Keratinocyte (primary cell): ENCODE data around the gene WBP1L. TPM values are rescaled to one million over a fixed set of nuclear protein-coding genes. Genes with fewer than 3 reads are reported as not detected.
"Not testable (repeated sequence)": the region's sequence is repeated elsewhere in the genome, so short reads cannot be mapped to it uniquely, and the experiment has no call there.

Source experiments
- DNase-seq: peaks from one replicate; pipeline ENCODE4 v3.0.0-alpha.2; 2011; ENCODE audit warnings: low read depth, missing footprints, low spot score
- FAIRE-seq: peaks from 2 replicates; lab custom pipeline; 2011; peaks lifted over from hg19 to GRCh38; lab: Jason Lieb, UNC
- H2AFZ ChIP-seq: 2 replicates; pipeline ENCODE4 v1.6.0; 2012; ENCODE audit warnings: low read length, control low read depth, inconsistent platforms; ENCODE audit not compliant: control insufficient read depth
- H3K27ac ChIP-seq: 2 replicates; pipeline ENCODE4 v1.5.1; 2011; ENCODE audit warnings: low read length; ENCODE audit not compliant: control insufficient read depth, insufficient read depth
- H3K27me3 ChIP-seq: 3 replicates; pipeline ENCODE4 v1.6.0; 2011; ENCODE audit warnings: low read length; ENCODE audit not compliant: control insufficient read depth, insufficient read depth; ENCODE audit errors: extremely low read depth
- H3K36me3 ChIP-seq, 2 experiments: 2 replicates in 1 of 2; 3 replicates in 1 of 2; pipeline ENCODE4 v1.5.1; 2011; ENCODE audit warnings: low read length in 2 of 2, mild to moderate bottlenecking in 1 of 2; ENCODE audit not compliant: control insufficient read depth in 2 of 2, insufficient read depth in 2 of 2; ENCODE audit errors: extremely low read depth in 1 of 2
- H3K4me1 ChIP-seq: 3 replicates; pipeline ENCODE4 v1.5.1; 2011; ENCODE audit warnings: low read length; ENCODE audit not compliant: control insufficient read depth, insufficient read depth; ENCODE audit errors: extremely low read depth
- H3K4me2 ChIP-seq: 3 replicates; pipeline ENCODE4 v1.6.0; 2011; ENCODE audit warnings: low read depth, low read length; ENCODE audit not compliant: control insufficient read depth, insufficient read depth; ENCODE audit errors: extremely low read depth
- H3K4me3 ChIP-seq, 3 experiments: fragments of 200-600 bp in 1 of 3; sonication (generic) in 1 of 3; 2 replicates in 2 of 3; 3 replicates in 1 of 3; pipeline ENCODE4 v1.5.1; 2011 to 2016; ENCODE audit warnings: low read length in 3 of 3, mild to moderate bottlenecking in 3 of 3, control low read depth in 2 of 3, inconsistent platforms in 1 of 3, low read depth in 1 of 3, mixed read lengths in 1 of 3, mixed run types in 1 of 3, moderate library complexity in 1 of 3; ENCODE audit not compliant: control insufficient read depth in 2 of 3, insufficient read depth in 2 of 3; ENCODE audit errors: extremely low read depth in 1 of 3
- H3K79me2 ChIP-seq: 2 replicates; pipeline ENCODE4 v1.6.0; 2012; ENCODE audit warnings: low read length; ENCODE audit not compliant: control insufficient read depth, insufficient read depth
- H3K9ac ChIP-seq: 3 replicates; pipeline ENCODE4 v1.6.0; 2011; ENCODE audit warnings: low read length; ENCODE audit not compliant: control insufficient read depth, insufficient read depth; ENCODE audit errors: extremely low read depth
- H3K9me1 ChIP-seq: 3 replicates; pipeline ENCODE4 v1.6.0; 2011; ENCODE audit warnings: low read length; ENCODE audit not compliant: control insufficient read depth, insufficient read depth; ENCODE audit errors: extremely low read depth
- H3K9me3 ChIP-seq: 2 replicates; pipeline ENCODE4 v1.5.1; 2012; ENCODE audit warnings: low read depth, low read length; ENCODE audit not compliant: control insufficient read depth
- H4K20me1 ChIP-seq: 3 replicates; pipeline ENCODE4 v1.6.0; 2011; ENCODE audit warnings: low read length; ENCODE audit not compliant: control insufficient read depth, insufficient read depth; ENCODE audit errors: extremely low read depth
- CTCF ChIP-seq, 3 experiments: IDR thresholded peaks in 1 of 3; conservative IDR thresholded peaks in 1 of 3; optimal IDR thresholded peaks in 1 of 3; 2 replicates in 2 of 3; 3 replicates in 1 of 3; pipeline versions ENCODE3 to v1.5.1; 2011; ENCODE audit warnings: low read length in 3 of 3, mild to moderate bottlenecking in 3 of 3, moderate library complexity in 2 of 3, control low read depth in 1 of 3, inconsistent platforms in 1 of 3; ENCODE audit not compliant: insufficient read depth in 2 of 3; ENCODE audit errors: extremely low read depth in 1 of 3
- EZH2 ChIP-seq: IDR thresholded peaks from one replicate; pipeline ENCODE4 v1.6.1; 2012; ENCODE audit warnings: inconsistent platforms, mild to moderate bottlenecking, low read length, moderate library complexity
- dilution Hi-C: fragments of 300-500 bp; cut with MboI; formaldehyde crosslinking; loops from one replicate; pipeline ENCODE4 v1.7.0; 2020; ENCODE audit warnings: low sequenced_read_pairs; ENCODE audit not compliant: extremely low pct_ligation_motif_present
- polyA plus RNA-seq, 5 experiments: library from polyadenylated mRNA; depleted of rRNA in 3 of 5; stranded (reverse) in 3 of 5; stranded (forward) in 1 of 5; unstranded in 1 of 5; fragments of >200 nt; gene quantifications; 1 replicate in 1 of 5; 2 replicates in 3 of 5; 3 replicates in 1 of 5; pipeline versions ENCODE4 v1.2.1 to v1.2.3, GENCODE V29; 2011 to 2012; ENCODE audit warnings: missing spikeins in 2 of 5, low read depth in 1 of 5, low replicate concordance in 1 of 5

Gene WBP1L
- polyA plus RNA-seq, 1 donor (not counting 4 experiments of a cell fraction or from before 2014, with no cell fraction given), result 24.3 TPM

GRCh38 chr10:102819054-102819453, 75.3 kb downstream of the WBP1L start:
- Histone ChIP-seq H3K36me3 (peaks cover 0 to 3% of the 10 kb centered on the region in 2 experiments), H3K4me3 (no peak overlapping the region), H2AFZ (no peak overlapping the region), H3K9ac (no peak overlapping the region), H3K4me1 (peaks cover 19% of the 10 kb centered on the region), H3K4me2 (no peak overlapping the region), H3K27me3 (no peaks in the 10 kb centered on the region), H4K20me1 (no peaks in the 10 kb centered on the region), H3K79me2 (no peaks in the 10 kb centered on the region), H3K9me1 (no peaks in the 10 kb centered on the region), H3K9me3 (no peaks in the 10 kb centered on the region), H3K27ac (no peak overlapping the region)
- DNase-seq (no peak), FAIRE-seq (no peak)
- dilution Hi-C loops, result no loop called here
- TF ChIP-seq EZH2, result no peak
- TF ChIP-seq CTCF (optimal IDR thresholded peaks at IDR 0.05 in 1 of 3, IDR thresholded peaks at IDR 0.05 in 1 of 3, conservative IDR thresholded peaks at IDR 0.05 in 1 of 3; ENCODE audit: extremely low read depth in 1 of 3, insufficient read depth in 2 of 3, low read length in 3 of 3), result no peak

- H2AFZ ChIP-seq, dilution Hi-C loops, H3K9ac ChIP-seq, H3K36me3 ChIP-seq, H3K79me2 ChIP-seq, H3K4me2 ChIP-seq, H4K20me1 ChIP-seq, H3K27me3 ChIP-seq, FAIRE-seq, H3K4me3 ChIP-seq, DNase-seq, H3K27ac ChIP-seq, H3K9me1 ChIP-seq, H3K9me3 ChIP-seq: not testable (repeated sequence)
- peaks cover 18% of the 10 kb centered on the region for H3K4me1 ChIP-seq
Measured at GRCh38 chr10:102820008-102820407, 76.3 kb downstream of the WBP1L start.

GRCh38 chr10:102822222-102822621, 78.5 kb downstream of the WBP1L start:
- TF ChIP-seq CTCF (optimal IDR thresholded peaks at IDR 0.05 in 1 of 3, IDR thresholded peaks at IDR 0.05 in 1 of 3, conservative IDR thresholded peaks at IDR 0.05 in 1 of 3; ENCODE audit: extremely low read depth in 1 of 3, insufficient read depth in 2 of 3, low read length in 3 of 3) (no peak), EZH2 (no peak)
- H2AFZ ChIP-seq, result no peak overlapping the region

More at GRCh38 chr10:102822222-102822621, 78.5 kb downstream of the WBP1L start:
- Histone ChIP-seq H3K9me1 (no peaks in the 10 kb centered on the region), H3K79me2 (no peaks in the 10 kb centered on the region), H3K9me3 (no peaks in the 10 kb centered on the region), H3K27me3 (no peaks in the 10 kb centered on the region), H3K4me1 (peaks cover 5% of the 10 kb centered on the region), H3K4me3 (no peak overlapping the region), H3K36me3 (no peaks in the 10 kb centered on the region), H3K9ac (no peak overlapping the region), H4K20me1 (no peaks in the 10 kb centered on the region), H3K27ac (no peak overlapping the region), H3K4me2 (no peak overlapping the region)
- dilution Hi-C loops, result no loop called here
- no peak for DNase-seq
- FAIRE-seq, result no peak
